IMR-90 (cell line): ENCODE results near the gene EHMT1. TPM values are rescaled to one million over a fixed set of nuclear protein-coding genes. Genes with fewer than 3 reads are reported as not detected.

Experiments used
- ATAC-seq: fragments of 200-7000 bp; cut with Tn5 transposase; 2 replicates; pipeline ENCODE4 v1.9.1; 2020; ENCODE audit warnings: low read depth, mild to moderate bottlenecking, moderate library complexity
- BruUV-seq: library from RNA; stranded (reverse); fragments of 400-500 nt; replicated peaks from 2 replicates; lab custom pipeline; 2021; lab: Mats Ljungman, UMichigan
- CTCF ChIA-PET: fragments of 300-600 bp; formaldehyde crosslinking; extraction: SDS; loops from one replicate; lab custom pipeline; 2021; ENCODE audit warnings: antibody characterized with exemption; lab: Yijun Ruan, JAX
- POLR2A ChIA-PET: fragments of 300-600 bp; sonication (Branson Sonifier 250); formaldehyde crosslinking; loops from one replicate; lab custom pipeline; 2022; ENCODE audit warnings: antibody characterized with exemption; ENCODE audit not compliant: unreplicated experiment; lab: Charles Lee
- DNase-seq: peaks from one replicate; pipeline ENCODE4 v3.0.0; 2013
- H2AFZ ChIP-seq: replicated peaks from 2 replicates; pipeline ENCODE3; 2013; ENCODE audit warnings: low read length, mild to moderate bottlenecking; ENCODE audit not compliant: poor library complexity
- H2AK5ac ChIP-seq: 2 replicates; pipeline ENCODE4 v1.6.1; 2013; ENCODE audit warnings: low read depth, low read length, inconsistent platforms
- H2AK9ac ChIP-seq: replicated peaks from 2 replicates; pipeline ENCODE3; 2013; ENCODE audit warnings: mild to moderate bottlenecking, low read depth, low read length, moderate library complexity; ENCODE audit not compliant: poor library complexity
- H2BK120ac ChIP-seq: 2 replicates; pipeline ENCODE4 v1.6.1; 2013; ENCODE audit warnings: low read depth, low read length, inconsistent platforms
- H2BK15ac ChIP-seq: 3 replicates; pipeline ENCODE4 v1.6.1; 2013; ENCODE audit warnings: low read depth, low read length, inconsistent platforms
- H2BK20ac ChIP-seq: 2 replicates; pipeline ENCODE4 v1.6.1; 2013; ENCODE audit warnings: low read depth, mild to moderate bottlenecking, inconsistent platforms, low read length, moderate library complexity
- H2BK5ac ChIP-seq: 2 replicates; pipeline ENCODE4 v1.6.1; 2013; ENCODE audit warnings: mild to moderate bottlenecking, low read depth, low read length, inconsistent platforms; ENCODE audit not compliant: poor library complexity, severe bottlenecking
- H3K14ac ChIP-seq: replicated peaks from 2 replicates; pipeline ENCODE4 v1.6.1; 2013; ENCODE audit warnings: low read depth, low read length, inconsistent platforms
- H3K18ac ChIP-seq: 2 replicates; pipeline ENCODE4 v1.6.1; 2013; ENCODE audit warnings: low read depth, low read length, control low read depth
- H3K23ac ChIP-seq: 2 replicates; pipeline ENCODE4 v1.6.1; 2013; ENCODE audit warnings: low read depth, low read length, inconsistent platforms
- H3K27ac ChIP-seq: 2 replicates; pipeline ENCODE4 v1.5.1; 2013; ENCODE audit warnings: mild to moderate bottlenecking, control low read depth, low read length; ENCODE audit not compliant: insufficient read depth
- H3K27me3 ChIP-seq: 2 replicates; pipeline ENCODE4 v1.6.1; 2013; ENCODE audit warnings: low read length; ENCODE audit not compliant: control insufficient read depth, insufficient read depth
- H3K36me3 ChIP-seq: 2 replicates; pipeline ENCODE4 v1.6.1; 2013; ENCODE audit warnings: low read length, mixed read lengths; ENCODE audit not compliant: control insufficient read depth, insufficient read depth
- H3K4ac ChIP-seq: 2 replicates; pipeline ENCODE4 v1.6.1; 2013; ENCODE audit warnings: low read depth, low read length, inconsistent platforms
- H3K4me1 ChIP-seq: 2 replicates; pipeline ENCODE4 v1.6.1; 2013; ENCODE audit warnings: low read length, mixed read lengths; ENCODE audit not compliant: control insufficient read depth, insufficient read depth
- H3K4me2 ChIP-seq: 2 replicates; pipeline ENCODE4 v1.6.1; 2013; ENCODE audit warnings: low read depth, mild to moderate bottlenecking, control low read depth, low read length, moderate library complexity
- H3K4me3 ChIP-seq: 2 replicates; pipeline ENCODE4 v1.5.1; 2013; ENCODE audit warnings: low read depth, mild to moderate bottlenecking, control low read depth, low read length, moderate library complexity; ENCODE audit not compliant: insufficient read depth
- H3K56ac ChIP-seq: 2 replicates; pipeline ENCODE4 v1.6.1; 2013; ENCODE audit warnings: low read length, inconsistent platforms; ENCODE audit not compliant: insufficient read depth; ENCODE audit errors: extremely low read depth
- H3K79me1 ChIP-seq, 2 experiments: 2 replicates each; pipeline ENCODE4 v1.6.1; 2013; ENCODE audit warnings: low read length in 2 of 2, inconsistent platforms in 1 of 2, low read depth in 1 of 2
- H3K9ac ChIP-seq: 2 replicates; pipeline ENCODE4 v1.6.1; 2013; ENCODE audit warnings: low read depth, low read length, control low read depth
- H3K9me1 ChIP-seq: 2 replicates; pipeline ENCODE4 v1.6.1; 2013; ENCODE audit warnings: low read length, inconsistent platforms; ENCODE audit not compliant: insufficient read depth
- H3K9me3 ChIP-seq: 2 replicates; pipeline ENCODE4 v1.6.1; 2013; ENCODE audit warnings: low read length; ENCODE audit not compliant: control insufficient read depth, insufficient read depth
- H4K20me1 ChIP-seq: 2 replicates; pipeline ENCODE4 v1.6.1; 2013; ENCODE audit warnings: low read length, inconsistent platforms; ENCODE audit not compliant: insufficient read depth
- H4K5ac ChIP-seq: 2 replicates; pipeline ENCODE4 v1.6.1; 2013; ENCODE audit warnings: mild to moderate bottlenecking, low read depth, low read length, control low read depth
- H4K8ac ChIP-seq, 2 experiments: 2 replicates each; pipeline ENCODE4 v1.6.1; 2013; ENCODE audit warnings: low read depth in 2 of 2, low read length in 2 of 2, control low read depth in 1 of 2, inconsistent platforms in 1 of 2
- H4K91ac ChIP-seq: 2 replicates; pipeline ENCODE4 v1.6.1; 2013; ENCODE audit warnings: low read depth, low read length, inconsistent platforms; ENCODE audit not compliant: insufficient read depth
- BHLHE40 ChIP-seq: fragments of 150-350 bp; IDR thresholded peaks from 2 replicates; pipeline ENCODE4 v1.6.1; 2016; ENCODE audit warnings: mild to moderate bottlenecking, low read depth, low read length
- CEBPB ChIP-seq: IDR thresholded peaks from 2 replicates; pipeline ENCODE4 v1.6.1; 2012; ENCODE audit warnings: low read depth, low read length, improper control_type of control experiment
- CHD1 ChIP-seq: IDR thresholded peaks from 2 replicates; pipeline ENCODE4 v1.6.1; 2012; ENCODE audit warnings: low read depth, low read length, improper control_type of control experiment
- CTCF ChIP-seq: conservative IDR thresholded peaks from 2 replicates; pipeline ENCODE4 v1.5.1; 2012; ENCODE audit warnings: mild to moderate bottlenecking, low read depth, low read length, improper control_type of control experiment
- ELK1 ChIP-seq: fragments of 150-350 bp; IDR thresholded peaks from 2 replicates; pipeline ENCODE4 v1.6.1; 2016; ENCODE audit warnings: low read depth, mild to moderate bottlenecking, low read length, moderate library complexity, borderline replicate concordance
- FOS ChIP-seq: fragments of 150-350 bp; IDR thresholded peaks from 2 replicates; pipeline ENCODE4 v1.6.1; 2016; ENCODE audit warnings: low read depth, low read length
- MAFK ChIP-seq: IDR thresholded peaks from 2 replicates; pipeline ENCODE4 v1.6.1; 2012; ENCODE audit warnings: low read depth, low read length, improper control_type of control experiment
- MAZ ChIP-seq: IDR thresholded peaks from 2 replicates; pipeline ENCODE4 v1.6.1; 2012; ENCODE audit warnings: low read depth, mild to moderate bottlenecking, low read length, improper control_type of control experiment, moderate library complexity, borderline replicate concordance
- MXI1 ChIP-seq: IDR thresholded peaks from 2 replicates; pipeline ENCODE4 v1.6.1; 2012; ENCODE audit warnings: low read depth, mild to moderate bottlenecking, low read length, moderate library complexity, borderline replicate concordance
- NFE2L2 ChIP-seq: fragments of 150-350 bp; IDR thresholded peaks from 2 replicates; pipeline ENCODE4 v1.6.1; 2016; ENCODE audit warnings: low read depth, mild to moderate bottlenecking, low read length
- POLR2A ChIP-seq: IDR thresholded peaks from 2 replicates; pipeline ENCODE4 v1.6.1; 2012; ENCODE audit warnings: mild to moderate bottlenecking, low read depth, low read length
- RAD21 ChIP-seq: IDR thresholded peaks from 2 replicates; pipeline ENCODE4 v1.6.1; 2012; ENCODE audit warnings: low read length, improper control_type of control experiment
- RCOR1 ChIP-seq: IDR thresholded peaks from 2 replicates; pipeline ENCODE4 v1.6.1; 2012; ENCODE audit warnings: mild to moderate bottlenecking, low read length, improper control_type of control experiment; ENCODE audit not compliant: insufficient replicate concordance
- RFX5 ChIP-seq: IDR thresholded peaks from 2 replicates; pipeline ENCODE4 v1.8.0; 2012; ENCODE audit warnings: low read depth, mild to moderate bottlenecking, low read length, moderate library complexity
- SMC3 ChIP-seq: fragments of 150-350 bp; IDR thresholded peaks from 2 replicates; pipeline ENCODE4 v1.6.1; 2016; ENCODE audit warnings: low read depth, mild to moderate bottlenecking, antibody characterized with exemption, low read length, moderate library complexity
- USF2 ChIP-seq: fragments of 150-350 bp; IDR thresholded peaks from 2 replicates; pipeline ENCODE4 v1.6.1; 2017; ENCODE audit warnings: mild to moderate bottlenecking, antibody characterized with exemption, low read length, low read depth
- WGBS, 2 experiments: methylation state at CpG; one replicate each; pipeline versions ENCODE4 v1.1.5 to v1.1.7; 2013; ENCODE audit warnings: missing lambda C conversion rate in 2 of 2; ENCODE audit not compliant: insufficient read length in 1 of 2; ENCODE audit errors: extremely low coverage in 2 of 2; 5-methylcytosine and 5-hydroxymethylcytosine counted together
- dilution Hi-C: fragments of 300-500 bp; cut with HindIII; formaldehyde crosslinking; loops from one replicate; pipeline ENCODE4 v1.14.3; 2018; ENCODE audit warnings: low sequenced_read_pairs; ENCODE audit not compliant: unreplicated experiment
- in situ Hi-C: fragments of 300-500 bp; cut with MboI; formaldehyde crosslinking; loops from 3 replicates; pipeline ENCODE4 v1.14.3; 2019; ENCODE audit warnings: low sequenced_read_pairs, inconsistent platforms, mixed read lengths
- intact Hi-C: fragments of 100-400 bp; cut with micrococcal nuclease; formaldehyde crosslinking; loops from 2 replicates; pipeline ENCODE4 v1.10.0; 2022
- polyA plus RNA-seq, 3 experiments: library from polyadenylated mRNA; depleted of rRNA; stranded (reverse); fragments of >200 nt; gene quantifications; 2 replicates each; pipeline ENCODE4 v1.2.3, GENCODE V29; 2012; ENCODE audit warnings: low replicate concordance in 1 of 3
- total RNA-seq: library from RNA; depleted of rRNA; stranded (reverse); fragments of >200 nt; gene quantifications from 2 replicates; pipeline ENCODE4 v1.2.3, GENCODE V29; 2012

EHMT1 gene
- total and polyA plus RNA-seq, 2 of the 4 experiments (the other 2 are of a cell fraction) = 32.8 to 35.1 TPM

GRCh38 chr9:137778336-137778735 lies 159.5 kb downstream of the EHMT1 start:
- Histone ChIP-seq H3K23ac (no peak overlapping the region), H4K8ac (no peak overlapping the region), H3K36me3 (peaks cover 65% of the 10 kb centered on the region), H3K14ac (no peak overlapping the region), H3K9me1 (peaks cover 4% of the 10 kb centered on the region; the same call in 1 of the 2 replicates), H4K20me1 (no peaks in the 10 kb centered on the region), H3K27me3 (no peaks in the 10 kb centered on the region), H2AFZ (peak overlapping the region; percentile 33), H3K4me2 (no peak overlapping the region), H2BK5ac (no peak overlapping the region), H3K4ac (no peak overlapping the region), H2BK15ac (no peak overlapping the region), H2AK9ac (no peak overlapping the region), H2BK20ac (no peak overlapping the region), H2AK5ac (no peak overlapping the region), H3K56ac (no peak overlapping the region), H3K79me1 (peaks cover 14 to 22% of the 10 kb centered on the region in 2 experiments), H3K9me3 (no peaks in the 10 kb centered on the region), H3K9ac (no peak overlapping the region), H2BK120ac (no peak overlapping the region), H3K4me3 (no peak overlapping the region), H4K5ac (no peak overlapping the region), H4K91ac (no peak overlapping the region), H3K18ac (no peak overlapping the region), H3K4me1 (no peaks in the 10 kb centered on the region), H3K27ac (no peak overlapping the region)
- TF ChIP-seq CTCF (no peak), SMC3 (no peak), CHD1 (no peak), MXI1 (no peak), NFE2L2 (no peak), CEBPB (no peak), ELK1 (no peak), MAFK (no peak), POLR2A (no peak), RCOR1 (no peak), BHLHE40 (no peak), RAD21 (no peak), FOS (no peak), MAZ (no peak), RFX5 (no peak), USF2 (no peak)
- POLR2A ChIA-PET = no interaction called here
- CTCF ChIA-PET = interaction anchor here (1.0 kb wide), 1 partner anchor 105 kb away, joined by 3 read pairs; no protein-coding TSS in a partner anchor
- intact Hi-C loops (no loop called here), in situ Hi-C loops (no loop called here), dilution Hi-C loops (no loop called here)
- 86% methylated on average over 5 of the region's 11 CpGs; no CpG with 5 or more reads in 1 of the 2 experiments for WGBS, 2 experiments
- ATAC-seq = no peak
- BruUV-seq = no TSS peak
- DNase-seq = no peak
